GM21825 (cell line): ENCODE measurements around the gene EPS8.

Experiments
- ATAC-seq: cut with Tn5 transposase; IDR thresholded peaks from one replicate; pipeline ENCODE4 v1.9.1; 2021; ENCODE audit warnings: mild to moderate bottlenecking, moderate library complexity; ENCODE audit not compliant: unreplicated experiment

The EPS8 gene

DNA sequence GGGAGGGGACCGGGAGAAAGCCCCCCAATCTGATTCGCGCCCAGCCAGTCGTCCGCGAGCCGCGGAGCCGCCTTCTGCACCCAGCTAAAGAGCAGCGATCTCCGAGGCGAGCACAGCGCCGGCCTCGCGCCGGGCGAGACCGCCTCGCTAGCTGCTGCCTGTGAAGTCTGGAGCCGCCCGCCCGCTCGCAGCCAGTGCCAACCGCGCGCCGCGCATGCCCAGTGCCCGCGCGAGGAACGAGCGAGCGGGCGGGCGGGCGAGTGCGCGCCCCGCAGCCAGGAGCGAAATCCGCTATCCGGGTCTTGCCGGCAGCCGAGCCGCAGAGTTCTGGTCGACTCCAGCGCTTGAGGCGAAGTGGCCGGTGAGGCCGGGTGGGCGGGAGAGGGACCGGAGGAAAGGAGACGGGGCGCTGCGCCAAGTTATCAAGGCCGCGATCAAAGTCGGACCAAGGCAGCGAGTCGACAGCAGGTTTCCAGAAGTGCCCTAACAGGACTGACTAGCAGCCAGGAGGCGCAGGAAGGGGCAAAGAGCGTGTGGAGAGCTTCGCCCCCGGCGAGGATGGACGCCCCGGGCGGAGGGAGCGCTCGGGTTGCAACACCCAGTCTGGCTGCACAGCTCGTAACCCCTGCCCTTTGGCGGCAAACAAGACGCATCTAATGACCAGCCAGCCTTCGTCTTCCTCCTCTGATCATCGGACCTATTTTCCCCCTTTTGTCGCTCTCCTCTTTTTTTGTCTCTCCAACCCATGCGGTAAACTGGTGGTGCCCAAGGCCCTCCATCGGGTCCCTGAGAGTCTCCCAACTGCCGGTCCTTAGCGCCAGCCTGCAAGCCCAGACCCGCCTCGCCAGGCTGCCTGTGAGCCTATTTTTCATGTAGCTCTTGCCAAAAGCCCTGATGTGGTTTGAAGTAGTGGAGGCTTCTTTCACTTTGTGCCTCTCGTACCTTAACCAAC, at the start of gene EPS8:
Gene EPS8, minus strand, starts transcription at position 169 of the 952 bp plus-strand sequence. CDS start 106,437 bp downstream, outside the sequence.
- peak; percentile 90 for ATAC-seq

DNA sequence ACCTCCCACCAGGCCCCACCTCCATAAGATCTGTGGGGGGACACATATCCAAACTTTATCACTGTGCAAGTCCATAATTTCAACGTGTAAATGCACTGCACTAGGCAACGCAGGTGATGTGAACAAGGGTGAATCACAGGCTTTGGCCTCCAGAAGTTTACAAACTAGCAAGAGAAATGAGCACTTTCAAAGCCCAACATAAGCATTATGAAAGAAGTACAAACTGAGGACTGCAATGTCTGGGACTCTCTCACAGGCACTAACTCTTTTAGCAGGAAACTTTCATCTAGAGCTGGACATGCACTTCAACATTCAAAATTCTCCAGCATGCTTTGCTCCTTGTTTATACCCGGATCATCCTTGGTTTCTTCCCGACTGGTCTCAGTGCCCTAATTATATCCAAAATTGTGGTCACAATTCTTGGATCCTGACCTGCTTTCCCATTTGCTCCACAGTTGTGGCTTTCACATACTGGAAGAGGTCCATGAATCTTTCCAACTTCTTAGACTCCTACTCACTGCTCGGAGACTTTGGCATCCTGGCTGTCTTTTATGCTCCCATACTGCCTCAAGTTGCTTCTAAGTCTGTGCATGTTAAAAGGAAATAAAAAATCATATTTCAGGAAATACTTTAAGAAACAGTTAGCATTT, 48.1 kb upstream of the EPS8 start:
- no peak for ATAC-seq

DNA sequence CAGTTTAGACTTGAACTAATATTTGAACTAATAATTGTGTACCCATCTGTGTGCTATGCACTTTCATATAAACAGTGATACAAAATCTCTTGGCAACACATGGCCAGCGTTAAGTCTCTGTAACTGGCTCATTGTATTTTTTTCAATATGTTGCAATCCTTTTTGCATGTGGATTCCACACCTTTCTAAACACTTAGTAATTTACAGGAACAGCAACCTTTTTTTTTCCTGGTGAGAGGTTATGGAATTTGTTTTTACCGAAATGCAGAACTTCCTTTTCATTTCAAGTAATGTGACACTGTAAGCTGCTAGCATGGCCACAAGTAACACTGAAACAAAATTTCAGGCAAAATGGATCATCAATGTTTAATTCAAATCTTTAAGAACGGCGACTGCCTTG, 45.4 kb upstream of the EPS8 start:
- ATAC-seq = no peak

DNA sequence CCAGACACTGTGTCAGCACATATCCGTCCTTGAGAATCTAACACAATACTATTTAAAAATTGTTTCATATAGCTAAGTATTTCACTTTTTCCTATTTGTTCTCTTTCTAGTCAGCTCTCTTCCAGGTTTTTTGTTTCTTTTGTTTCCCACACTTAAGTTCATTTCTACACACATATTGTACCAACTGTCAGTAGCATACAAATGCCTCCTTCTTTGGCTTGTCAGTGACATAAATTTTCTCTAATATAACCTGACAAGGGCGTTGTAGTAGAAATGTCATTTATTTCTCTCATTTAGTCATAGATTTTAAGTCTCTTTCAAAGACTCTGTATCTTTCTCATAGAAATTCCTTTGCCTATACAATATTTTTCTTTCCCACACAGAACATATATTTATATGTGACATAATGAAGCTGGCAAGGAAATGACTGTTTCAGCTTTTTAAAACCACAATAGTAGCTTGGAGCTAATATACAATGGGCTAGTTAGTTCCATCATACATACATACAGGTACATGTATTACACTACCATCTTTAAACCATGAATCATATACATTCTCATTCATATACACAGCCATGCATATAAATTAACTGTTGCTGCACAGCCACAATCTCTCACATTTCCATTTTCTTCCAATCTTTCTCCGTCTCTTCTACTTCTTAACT, 42.3 kb upstream of the EPS8 start:
- no peak for ATAC-seq

DNA sequence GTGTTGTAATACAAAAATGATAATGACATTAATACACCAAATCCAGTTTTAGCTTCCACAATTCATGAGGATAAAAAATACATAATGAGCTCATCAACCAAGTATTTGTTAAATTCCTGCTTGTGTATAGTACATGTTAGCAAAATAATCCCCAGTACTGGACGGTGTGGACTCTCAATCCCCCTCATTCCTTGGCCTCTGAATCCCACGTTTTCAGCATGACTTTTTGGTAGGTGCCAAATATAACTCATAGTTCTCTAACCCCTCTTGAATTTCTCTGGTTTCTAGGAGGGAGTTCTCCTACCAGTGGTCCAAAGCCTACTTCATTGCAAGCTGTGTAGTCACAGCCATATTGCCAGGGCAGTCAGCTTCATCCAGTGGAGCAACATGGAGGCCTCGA, 41.4 kb upstream of the EPS8 start:
- no peak for ATAC-seq

DNA sequence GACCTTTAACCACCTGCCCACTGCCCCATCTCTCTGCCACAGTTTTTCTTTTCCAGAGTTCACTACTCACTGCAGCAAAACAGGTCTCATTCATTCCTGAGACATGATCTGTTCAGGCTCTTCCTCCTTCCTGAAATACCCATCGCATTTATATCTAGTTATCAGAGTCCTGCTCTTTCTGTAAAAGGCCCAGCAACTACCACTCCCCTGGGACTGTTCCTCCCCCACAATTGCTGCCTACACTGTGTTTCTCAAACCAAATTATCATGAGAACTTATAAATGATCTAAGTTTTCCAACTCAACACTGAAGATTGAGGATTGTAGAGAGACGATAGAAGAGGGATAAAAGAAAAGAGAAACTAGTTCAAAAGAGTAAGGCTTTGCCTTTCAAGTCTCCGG, 40.8 kb upstream of the EPS8 start:
- ATAC-seq = no peak

DNA sequence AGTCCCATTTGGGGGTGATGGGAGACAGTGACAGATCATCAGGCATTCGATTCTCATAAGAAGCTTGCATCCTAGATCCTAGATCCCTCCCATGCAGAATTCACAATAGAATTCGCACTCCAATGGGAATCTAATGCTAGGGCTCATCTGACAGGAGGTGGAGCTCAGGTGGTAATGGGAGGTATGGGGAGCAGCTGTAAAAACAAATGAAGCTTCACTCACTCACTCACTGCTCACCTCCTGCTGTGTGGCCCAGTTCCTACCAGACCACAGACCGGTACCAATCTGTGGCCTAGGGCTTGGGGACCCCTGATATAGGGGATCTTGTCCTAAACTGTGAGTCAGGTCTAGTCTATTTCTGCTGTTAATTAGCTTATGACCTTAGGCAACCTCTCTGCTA, 40.1 kb upstream of the EPS8 start:
- ATAC-seq = no peak

DNA sequence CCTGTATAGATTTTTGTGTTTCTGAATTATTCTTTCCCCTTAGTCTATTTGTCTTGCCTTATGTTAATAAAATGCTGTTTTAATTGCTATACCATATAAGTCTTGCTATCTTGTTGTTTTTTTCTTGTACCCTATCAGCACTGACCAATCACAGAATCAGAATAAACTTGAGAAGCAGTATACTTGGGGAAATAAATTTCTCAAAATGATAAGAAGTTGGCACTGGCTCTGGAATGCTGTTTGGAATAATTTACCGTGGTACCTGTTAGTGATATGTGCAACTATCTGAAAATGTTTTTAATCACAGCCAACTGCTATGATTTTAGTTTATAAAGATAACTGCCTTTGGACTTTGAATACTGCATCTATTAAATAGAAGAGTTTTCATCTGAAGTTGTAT, 37.9 kb upstream of the EPS8 start:
- no peak for ATAC-seq

DNA sequence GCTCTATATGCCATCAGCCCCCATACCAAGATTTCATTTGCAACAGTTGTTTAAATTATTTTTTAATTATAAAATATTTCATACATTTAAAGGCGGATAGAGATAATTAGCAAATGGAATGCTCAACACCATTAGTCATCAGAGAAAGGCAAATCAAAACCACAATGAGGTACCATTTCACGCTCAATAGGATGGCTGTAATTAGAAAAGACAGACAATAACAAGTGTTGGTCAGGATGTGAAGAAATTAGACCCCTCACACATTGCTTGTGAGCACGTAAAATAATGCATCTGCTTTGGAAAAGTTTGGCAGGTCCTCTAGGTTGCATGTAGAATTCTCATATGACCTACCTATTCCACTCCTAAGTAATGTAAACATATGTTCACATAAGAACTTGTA, 35.3 kb upstream of the EPS8 start:
- no peak for ATAC-seq

DNA sequence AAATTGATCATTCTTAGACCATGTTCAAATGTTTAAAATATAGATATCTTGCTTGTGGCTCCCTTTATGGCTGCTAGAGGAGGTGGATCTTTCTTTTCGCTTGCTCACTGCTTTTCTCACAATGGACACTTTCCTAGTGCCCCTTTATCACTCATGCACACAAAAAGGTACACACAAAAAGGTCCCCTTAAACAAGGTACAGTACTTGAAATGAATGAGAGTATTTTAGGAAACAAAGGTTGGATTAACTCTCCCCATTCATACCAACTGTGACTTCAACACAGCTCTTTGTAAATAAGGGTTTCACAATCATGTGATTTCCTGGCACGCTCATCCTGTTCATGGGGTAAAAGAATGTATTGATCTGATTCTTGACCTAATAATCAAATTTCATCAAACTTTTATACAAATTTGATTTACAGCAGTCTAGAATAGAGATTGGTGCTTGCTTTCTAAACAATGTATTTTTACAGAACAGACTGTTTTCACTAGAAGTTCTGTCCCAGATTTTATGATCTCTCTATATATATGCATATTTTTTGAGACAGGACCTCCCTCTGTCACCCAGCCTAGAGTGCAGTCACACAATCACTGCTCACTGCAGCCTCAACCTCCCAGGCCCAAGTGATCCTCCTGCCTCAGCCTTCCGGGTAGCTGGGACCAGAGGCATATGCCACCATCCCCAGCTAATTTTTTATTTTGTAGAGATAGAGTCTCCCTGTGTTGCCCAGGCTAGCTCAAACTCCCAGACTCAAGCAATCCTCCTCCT, 34.4 kb upstream of the EPS8 start:
- ATAC-seq = no peak

DNA sequence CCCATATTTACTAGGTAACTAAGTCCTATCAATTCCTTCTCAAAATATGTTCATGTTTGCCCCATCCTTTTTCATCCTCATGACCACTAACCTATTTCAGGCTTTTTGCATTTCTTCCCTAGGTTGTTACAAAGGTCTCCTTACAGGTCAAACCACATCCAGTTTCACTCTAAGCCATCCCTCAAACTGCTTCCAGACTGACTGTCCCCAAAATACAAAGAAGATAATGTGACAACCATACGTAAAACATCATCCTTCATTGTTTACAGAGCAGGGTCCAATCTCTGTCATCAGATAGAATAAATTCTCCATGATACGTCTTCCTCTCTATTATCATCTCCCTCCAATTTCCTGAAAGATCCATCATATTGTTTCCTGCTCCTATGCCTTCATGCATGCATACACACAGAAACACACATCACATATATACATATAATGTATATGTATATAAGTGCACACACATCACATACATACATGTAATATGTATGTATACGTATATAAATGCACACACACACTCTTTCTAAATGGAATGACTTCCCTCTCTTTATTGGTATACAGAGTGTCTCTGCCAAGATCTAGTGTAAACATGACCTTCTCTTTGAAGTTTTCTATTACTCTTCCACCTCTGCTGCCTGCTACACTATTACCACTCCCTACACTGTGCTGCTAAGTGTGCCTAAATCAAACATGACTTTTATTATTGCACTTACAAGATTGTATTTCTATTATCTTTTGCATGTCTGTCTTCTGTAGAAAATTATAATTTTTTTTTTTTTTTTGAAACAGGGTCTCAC, 30.7 kb upstream of the EPS8 start:
- no peak for ATAC-seq

DNA sequence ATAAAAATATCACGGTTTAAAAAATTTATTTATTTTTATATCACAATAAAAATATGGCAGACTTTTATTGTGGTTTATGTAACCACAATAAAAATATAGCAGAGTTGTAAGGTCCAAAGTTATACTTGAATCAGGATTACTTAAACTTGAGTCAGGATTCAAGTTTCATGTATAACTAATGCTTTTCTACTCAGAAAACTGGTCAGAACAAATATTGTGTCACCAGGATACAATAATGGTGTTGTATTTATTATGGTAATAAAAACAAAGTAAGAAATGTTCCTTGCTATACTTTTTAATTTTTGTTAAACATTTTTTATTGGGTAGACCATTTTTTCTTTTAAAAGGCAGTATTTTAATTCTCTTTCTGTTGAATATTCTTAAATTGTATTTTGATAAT, 29.2 kb upstream of the EPS8 start:
- ATAC-seq = no peak

DNA sequence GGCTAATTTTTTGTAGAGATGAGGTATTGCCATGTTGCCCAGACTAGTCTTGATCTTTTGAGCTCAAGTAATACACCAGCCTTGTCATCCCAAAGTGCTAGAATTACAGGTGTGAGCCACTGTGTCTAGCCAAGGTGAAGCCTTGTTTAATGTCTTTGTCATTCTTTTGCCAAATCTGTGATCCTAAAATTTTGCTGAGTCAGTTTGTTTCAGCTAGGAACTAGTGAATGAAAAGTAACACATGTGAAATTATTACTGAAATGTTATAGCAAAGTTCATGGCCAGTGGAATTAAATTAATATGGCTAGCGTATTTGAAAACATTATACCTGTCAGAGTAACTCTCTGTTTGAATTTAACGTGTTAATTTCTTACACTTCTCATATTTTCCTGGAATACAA, 26.5 kb upstream of the EPS8 start:
- ATAC-seq = no peak

DNA sequence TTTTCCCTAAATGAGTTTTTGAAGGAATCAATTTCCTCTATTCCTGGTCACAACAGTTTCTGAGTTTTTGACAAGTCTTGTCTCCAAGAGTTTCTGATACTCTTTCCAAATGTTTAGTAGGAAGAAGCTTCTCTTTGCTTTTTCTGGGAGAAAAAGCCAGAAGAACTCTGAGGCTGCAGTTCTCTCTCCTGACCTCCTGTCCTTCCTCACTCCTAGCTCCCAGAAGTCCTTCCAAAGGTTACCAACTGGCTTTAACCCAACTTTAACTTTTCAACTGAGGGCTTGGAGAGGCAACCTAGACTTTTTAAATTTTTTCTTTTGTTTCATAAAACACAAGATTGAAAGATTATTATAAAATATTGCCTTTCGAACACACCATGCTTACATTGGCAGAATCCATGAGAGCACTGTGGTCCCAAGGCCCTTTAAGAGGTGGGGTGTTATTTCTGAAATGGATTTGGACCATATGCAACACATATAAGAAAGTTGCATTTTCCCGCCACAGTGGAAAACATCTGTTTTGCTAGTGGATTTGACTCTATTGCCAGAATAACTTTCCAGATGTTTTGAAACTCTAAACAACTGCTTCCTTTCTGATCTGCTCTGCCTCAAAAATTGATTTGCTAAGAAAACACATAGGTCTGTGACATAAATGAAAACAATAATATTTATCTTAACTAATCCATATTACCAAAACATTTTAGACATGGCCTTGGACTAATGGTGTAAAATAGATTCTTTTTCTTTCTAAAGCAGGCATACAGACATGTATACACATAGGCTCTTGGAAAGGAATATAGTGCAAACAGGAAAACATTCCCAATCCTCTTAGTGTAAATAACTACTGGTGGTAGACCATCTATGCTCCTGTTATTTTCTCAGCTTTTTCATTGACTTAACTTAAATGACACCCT, 22.3 kb upstream of the EPS8 start:
- no peak for ATAC-seq

DNA sequence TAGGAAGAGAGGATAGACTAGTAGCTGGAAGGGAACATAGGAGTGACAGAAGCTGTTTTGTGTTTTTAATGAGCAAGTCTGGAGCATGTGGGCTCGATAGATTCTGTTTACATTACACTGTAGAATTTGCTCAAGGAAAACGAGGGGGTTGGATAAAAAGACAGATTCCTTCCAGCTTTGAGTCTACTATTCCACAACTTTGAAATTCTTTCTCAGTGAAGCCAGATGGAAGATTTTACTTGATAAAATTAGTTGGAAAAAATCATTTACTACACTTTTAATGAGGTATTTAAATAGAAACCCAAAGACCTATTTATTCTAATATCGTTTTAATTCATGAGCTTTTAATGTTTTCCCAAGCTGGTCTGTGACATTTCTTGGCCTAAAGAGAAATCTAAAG, 19.5 kb upstream of the EPS8 start:
- no peak for ATAC-seq

DNA sequence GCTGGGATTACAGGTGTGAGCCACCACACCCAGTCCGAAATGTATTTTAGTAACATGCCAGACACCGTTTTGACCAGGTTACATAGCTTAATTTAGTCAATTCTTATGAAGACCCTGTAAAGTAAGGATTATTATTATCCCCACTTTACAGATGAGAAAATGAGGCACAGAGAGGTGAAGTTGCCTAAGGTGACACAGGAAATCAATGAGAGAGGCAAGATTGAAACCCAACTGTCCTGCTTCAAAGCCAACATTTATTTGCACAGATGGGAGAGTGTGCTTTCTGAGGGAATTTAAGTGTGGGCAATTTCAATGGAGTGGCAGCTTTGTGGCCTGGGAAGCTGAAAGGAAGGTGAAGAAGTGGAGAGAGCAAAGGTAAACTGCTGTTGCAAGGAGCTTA, 19.1 kb upstream of the EPS8 start:
- no peak for ATAC-seq

DNA sequence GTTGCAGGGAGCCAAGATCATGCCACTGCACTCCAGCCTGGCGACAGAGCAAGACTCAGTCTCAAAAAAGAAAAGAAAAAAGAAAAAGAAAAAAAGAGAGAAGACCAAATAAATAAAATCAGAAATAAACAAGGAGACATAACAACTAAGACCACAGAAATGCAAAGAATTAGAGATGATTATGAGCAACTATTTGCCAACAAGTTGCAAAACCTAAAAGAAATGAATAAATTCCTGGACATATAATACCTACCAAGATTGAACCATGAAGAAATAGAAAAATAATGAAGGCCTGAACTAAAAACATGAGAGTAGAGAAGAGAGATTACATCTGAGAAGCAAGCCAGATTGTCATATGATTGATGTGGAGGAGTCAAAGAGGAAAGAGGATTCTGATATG, 17.6 kb upstream of the EPS8 start:
- ATAC-seq = no peak

DNA sequence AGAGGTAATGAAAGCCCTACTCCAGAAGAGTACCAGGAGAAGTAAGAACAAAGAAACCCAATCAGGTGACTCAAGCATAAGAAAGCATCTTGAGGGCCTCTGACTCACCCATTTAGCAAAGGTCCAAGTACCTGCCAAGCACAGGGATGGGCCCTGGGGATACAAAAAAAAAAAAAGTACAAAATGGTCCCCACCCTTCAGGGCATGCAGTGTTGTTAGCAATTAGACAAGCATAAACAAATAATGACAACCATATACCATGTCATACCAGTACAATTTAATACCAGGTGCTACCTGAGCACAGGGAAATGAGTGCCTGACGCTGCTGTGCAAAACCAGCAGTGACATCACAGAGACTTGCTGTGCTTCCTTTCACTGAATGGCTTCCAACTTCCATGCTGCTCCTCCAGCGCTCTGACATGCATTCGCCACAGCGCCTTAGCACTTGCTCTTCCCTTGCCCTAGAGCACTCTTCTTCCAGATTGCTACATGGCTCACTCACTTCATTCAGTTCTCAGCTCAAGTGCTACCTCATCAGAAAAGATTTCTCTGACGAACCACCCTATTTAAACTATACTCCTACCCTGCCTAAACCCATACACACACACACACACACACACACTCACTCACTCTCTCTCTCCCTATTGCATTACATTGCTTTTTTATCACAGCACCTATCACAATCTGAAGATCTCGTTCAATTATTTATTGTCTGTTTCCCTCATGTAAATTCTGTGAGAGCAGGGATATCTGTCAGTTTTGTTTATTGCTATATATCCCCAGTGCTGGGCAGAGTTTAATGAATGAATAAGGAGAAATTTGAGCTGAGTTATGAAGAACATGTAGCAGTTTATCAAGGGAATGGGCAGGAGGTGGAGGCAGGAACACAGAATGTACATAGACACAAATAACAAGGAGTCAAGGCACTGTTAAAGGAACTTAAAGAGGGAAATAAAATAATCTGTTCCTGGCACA, 12.9 kb upstream of the EPS8 start:
- no peak for ATAC-seq
